Neural progenitor cell (in vitro differentiated cells): ENCODE data around the gene NPW.

ENCODE experiments used
- CTCF ChIP-seq: fragments of 200-600 bp; sonication (generic); IDR thresholded peaks from 2 replicates; pipeline ENCODE4 v1.5.1; 2017; ENCODE audit warnings: antibody characterized with exemption, mild to moderate bottlenecking
- EZH2 ChIP-seq: fragments of 200-600 bp; sonication (generic); IDR thresholded peaks from 2 replicates; pipeline ENCODE4 v1.6.1; 2017; ENCODE audit warnings: antibody characterized with exemption, mild to moderate bottlenecking, moderate library complexity
- EZH2phosphoT487 ChIP-seq: fragments of 200-600 bp; sonication (generic); IDR thresholded peaks from 2 replicates; pipeline ENCODE4 v1.6.1; 2017; ENCODE audit warnings: antibody characterized with exemption

- TF ChIP-seq CTCF: no peak
- TF ChIP-seq EZH2phosphoT487: no peak
- no peak for TF ChIP-seq EZH2
These were observed 28.5 kb downstream of the NPW start for GRCh38 chr16:2048116-2048543.
